G401.6 (cell line): ENCODE results near the gene KLC4.
"Not testable (repeated sequence)": the region's sequence is repeated elsewhere in the genome, so short reads cannot be mapped to it uniquely, and the experiment has no call there.

ENCODE experiments used
- FAIRE-seq: peaks from 2 replicates; lab custom pipeline; 2012; peaks lifted over from hg19 to GRCh38; lab: Jason Lieb, UNC

Gene KLC4

GRCh38 chr6:43093436-43094289 lies 34.2 kb downstream of the KLC4 start:
- FAIRE-seq, result peak; percentile 98

- FAIRE-seq, result no peak
Measured at GRCh38 chr6:43095939-43096338, 36.5 kb downstream of the KLC4 start.

- peak; percentile 92 for FAIRE-seq
Measured at GRCh38 chr6:43096451-43097097, 37.1 kb downstream of the KLC4 start.

- FAIRE-seq, result no peak
Measured at GRCh38 chr6:43097098-43097489, 37.7 kb downstream of the KLC4 start.

- FAIRE-seq, result no peak
Measured at GRCh38 chr6:43097502-43097901, 38.1 kb downstream of the KLC4 start.

GRCh38 chr6:43101497-43101896 lies 42.1 kb downstream of the KLC4 start:
- peak; percentile 50 for FAIRE-seq

- FAIRE-seq, result no peak
Measured at GRCh38 chr6:43103253-43103876, 43.9 kb downstream of the KLC4 start.

GRCh38 chr6:43105538-43106222 lies 46.2 kb downstream of the KLC4 start:
- no peak for FAIRE-seq

GRCh38 chr6:43107344-43108062 lies 48.1 kb downstream of the KLC4 start:
- peak; percentile 19 for FAIRE-seq

GRCh38 chr6:43113431-43114260 lies 54.2 kb downstream of the KLC4 start:
- FAIRE-seq, result no peak

- FAIRE-seq, result no peak
Measured at GRCh38 chr6:43115365-43115764, 55.9 kb downstream of the KLC4 start.

GRCh38 chr6:43117466-43117865 lies 58.0 kb downstream of the KLC4 start:
- not testable (repeated sequence) for FAIRE-seq

- FAIRE-seq, result no peak
Measured at GRCh38 chr6:43119482-43119881, 60.1 kb downstream of the KLC4 start.

GRCh38 chr6:43120101-43120763 lies 60.8 kb downstream of the KLC4 start:
- no peak for FAIRE-seq

- FAIRE-seq, result peak; percentile 99
Measured at GRCh38 chr6:43120944-43121913, 61.8 kb downstream of the KLC4 start.

GRCh38 chr6:43122146-43122545 lies 62.7 kb downstream of the KLC4 start:
- FAIRE-seq, result no peak

GRCh38 chr6:43123461-43124314 lies 64.3 kb downstream of the KLC4 start:
- FAIRE-seq, result no peak

GRCh38 chr6:43124481-43124880 lies 65.0 kb downstream of the KLC4 start:
- no peak for FAIRE-seq
